HEK293T (cell line): ENCODE data around the gene RETREG2.

Experiments used
- FOXM1 ChIP-seq: fragments of 450-650 bp; IDR thresholded peaks from 2 replicates; pipeline ENCODE4 v1.6.1; 2017; ENCODE audit warnings: mild to moderate bottlenecking, borderline replicate concordance
- LEF1 ChIP-seq: fragments of 450-650 bp; IDR thresholded peaks from 2 replicates; pipeline ENCODE4 v1.6.1; 2017; ENCODE audit warnings: mild to moderate bottlenecking, borderline replicate concordance
- SP1 ChIP-seq: fragments of 450-650 bp; IDR thresholded peaks from 2 replicates; pipeline ENCODE4 v1.6.1; 2017
- SUZ12 ChIP-seq: fragments of 450-650 bp; IDR thresholded peaks from 2 replicates; pipeline ENCODE4 v1.6.1; 2016; ENCODE audit warnings: mild to moderate bottlenecking

DNA sequence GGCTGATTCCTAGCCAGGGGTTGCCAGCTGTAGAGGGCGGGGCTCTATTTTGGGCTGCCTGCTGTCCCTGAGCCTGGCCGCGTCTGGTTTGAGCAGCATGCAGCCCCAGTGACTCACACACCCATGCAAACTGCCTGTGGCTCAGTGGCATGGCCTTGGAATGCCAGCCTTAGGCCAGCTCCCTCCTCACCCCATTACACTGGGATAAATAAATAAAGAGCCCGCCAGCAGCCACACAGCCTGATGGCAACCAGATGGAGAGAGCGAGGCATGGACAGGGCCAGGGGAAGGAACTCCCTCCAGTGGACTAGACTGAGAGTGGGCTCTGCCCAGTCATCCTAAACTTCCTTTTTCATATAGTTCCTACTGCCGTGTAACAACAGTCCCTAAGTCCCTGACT lies 35.7 kb upstream of the RETREG2 start:
- no peak for TF ChIP-seq SUZ12
- no peak for TF ChIP-seq SP1
- no peak for TF ChIP-seq LEF1
- no peak for TF ChIP-seq FOXM1
